Smooth muscle cell (in vitro differentiated cells): ENCODE results near the gene SEPTIN6. TPM values are rescaled to one million over a fixed set of nuclear protein-coding genes. Genes with fewer than 3 reads are reported as not detected.

Experiments
- DNase-seq: peaks from one replicate; lab custom pipeline; 2025; ENCODE audit not compliant: unreplicated experiment; lab: John Stamatoyannopoulos, UW
- H2AFZ ChIP-seq: fragments of 200-600 bp; sonication (generic); 2 replicates; pipeline ENCODE4 v1.6.0; 2016; ENCODE audit warnings: antibody characterized with exemption, low read depth, mild to moderate bottlenecking
- H3F3A ChIP-seq: fragments of 200-600 bp; sonication (generic); 2 replicates; pipeline ENCODE4 v1.6.0; 2017; ENCODE audit warnings: antibody characterized with exemption, low read depth
- H3K27ac ChIP-seq: fragments of 200-600 bp; sonication (generic); 2 replicates; pipeline ENCODE4 v1.5.1; 2016; ENCODE audit warnings: low read depth, mild to moderate bottlenecking
- H3K27me3 ChIP-seq: fragments of 200-600 bp; sonication (generic); 2 replicates; pipeline ENCODE4 v1.6.1; 2016; ENCODE audit warnings: low read depth, mild to moderate bottlenecking
- H3K36me3 ChIP-seq: fragments of 200-600 bp; sonication (generic); 2 replicates; pipeline ENCODE4 v1.5.1; 2016; ENCODE audit warnings: low read depth
- H3K4me1 ChIP-seq: fragments of 200-600 bp; sonication (generic); 2 replicates; pipeline ENCODE4 v1.5.1; 2016; ENCODE audit warnings: low read depth
- H3K4me2 ChIP-seq: fragments of 200-600 bp; sonication (generic); 2 replicates; pipeline ENCODE4 v1.6.0; 2016; ENCODE audit warnings: mild to moderate bottlenecking
- H3K4me3 ChIP-seq: fragments of 200-600 bp; sonication (generic); 2 replicates; pipeline ENCODE4 v1.5.1; 2016; ENCODE audit warnings: mild to moderate bottlenecking
- H3K79me2 ChIP-seq: fragments of 200-600 bp; sonication (generic); 2 replicates; pipeline ENCODE4 v1.6.0; 2016; ENCODE audit warnings: low read depth, mild to moderate bottlenecking
- H3K9ac ChIP-seq: fragments of 200-600 bp; sonication (generic); 2 replicates; pipeline ENCODE4 v1.6.0; 2016; ENCODE audit warnings: low read depth
- H3K9me3 ChIP-seq: fragments of 200-600 bp; sonication (generic); replicated peaks from 2 replicates; pipeline ENCODE4 v1.5.1; 2016; ENCODE audit warnings: low read depth
- H4K20me1 ChIP-seq: fragments of 200-600 bp; sonication (generic); 2 replicates; pipeline ENCODE4 v1.6.0; 2016; ENCODE audit warnings: low read depth
- CTCF ChIP-seq: fragments of 200-600 bp; sonication (generic); IDR thresholded peaks from 2 replicates; pipeline ENCODE4 v1.5.1; 2017; ENCODE audit warnings: borderline replicate concordance, mild to moderate bottlenecking, antibody characterized with exemption; ENCODE audit not compliant: insufficient read depth, poor library complexity, severe bottlenecking
- WGBS: methylation state at CpG from one replicate; pipeline ENCODE4 v1.1.7; 2016; ENCODE audit warnings: low lambda C conversion rate; 5-methylcytosine and 5-hydroxymethylcytosine counted together
- polyA plus RNA-seq: library from polyadenylated mRNA; unstranded; fragments of >200 nt; fragmentation: Nextera tagmentation; extraction: Ambion mirVana; gene quantifications from 2 replicates; pipeline ENCODE4 v1.2.1, GENCODE V29; 2016
- total RNA-seq: library from RNA; depleted of rRNA; stranded (reverse); fragments of >200 nt; gene quantifications from 2 replicates; pipeline ENCODE4 v1.2.3, GENCODE V29; 2014

The SEPTIN6 gene
- total and polyA plus RNA-seq, 2 experiments from 2014 or later = 58.1 to 58.4 TPM

DNA sequence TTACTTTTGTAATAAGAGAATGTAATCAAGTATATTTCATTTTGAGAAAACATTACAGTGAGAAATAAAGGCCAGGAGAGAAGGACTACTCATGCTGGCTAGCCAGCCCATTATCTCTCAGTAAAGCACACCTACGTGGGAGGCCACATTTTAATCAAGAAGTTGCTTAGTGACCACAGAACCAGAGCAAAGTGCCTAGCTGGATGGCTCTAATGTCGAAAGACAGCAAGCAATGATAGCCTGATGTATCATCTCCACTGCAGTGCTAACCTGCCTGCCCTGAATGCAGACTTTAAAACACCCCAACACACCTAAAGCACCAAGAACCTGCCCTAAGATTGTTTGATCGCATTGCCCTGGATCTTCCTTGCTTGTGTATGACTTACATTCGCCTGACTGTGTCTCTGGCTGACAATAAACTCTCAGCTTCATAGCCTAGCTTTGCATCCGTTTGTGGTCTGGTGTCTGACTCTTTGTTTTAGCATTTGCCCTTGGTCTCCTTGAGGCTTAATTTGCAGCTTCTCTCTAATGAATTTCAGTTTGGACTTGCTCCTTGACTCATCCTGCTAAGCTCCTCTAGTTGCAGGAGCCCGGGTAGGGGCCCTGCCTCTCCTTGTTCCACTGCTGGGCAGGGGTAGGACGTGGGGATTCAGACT is 34.1 kb upstream of the SEPTIN6 start:
- Histone ChIP-seq H3K4me3 (no peak overlapping the region), H3K27ac (peak overlapping the region; percentile 25), H3K4me2 (no peak overlapping the region), H3K27me3 (no peaks in the 10 kb centered on the region), H3K36me3 (no peaks in the 10 kb centered on the region), H4K20me1 (no peaks in the 10 kb centered on the region), H3K9me3 (no peaks in the 10 kb centered on the region), H3F3A (no peaks in the 10 kb centered on the region), H3K4me1 (no peaks in the 10 kb centered on the region), H3K79me2 (no peaks in the 10 kb centered on the region), H3K9ac (no peak overlapping the region), H2AFZ (no peak overlapping the region)
- TF ChIP-seq CTCF = no peak
- WGBS = 41% methylated on average over 7 of the region's 7 CpGs
- DNase-seq = no peak

DNA sequence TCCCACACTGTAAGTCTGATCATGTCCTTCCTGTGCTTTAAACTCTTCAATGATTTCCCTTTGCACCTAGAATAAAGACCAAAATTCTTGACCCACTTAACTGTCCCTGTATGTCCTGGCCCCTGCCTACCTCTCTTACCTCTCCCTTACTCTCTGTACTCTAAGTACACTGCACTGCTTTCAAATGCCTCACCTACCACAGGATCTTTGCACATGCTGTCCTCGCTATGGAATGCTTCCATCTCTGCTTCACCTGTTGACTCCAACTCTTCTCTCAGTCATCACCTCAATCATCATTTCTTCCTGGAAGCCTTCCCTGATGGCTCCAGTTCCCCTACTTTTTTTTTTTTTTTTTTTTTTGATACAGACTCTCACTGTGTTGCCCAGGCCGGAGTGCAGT is 29.0 kb upstream of the SEPTIN6 start:
- H3K4me2 ChIP-seq = no peak overlapping the region
- no peaks in the 10 kb centered on the region for H3K4me1 ChIP-seq
- H3K9me3 ChIP-seq = no peaks in the 10 kb centered on the region
- H3K27me3 ChIP-seq = no peaks in the 10 kb centered on the region
- TF ChIP-seq CTCF = no peak
- WGBS = 90% methylated on average over 2 of the region's 2 CpGs
- no peak overlapping the region for H3K27ac ChIP-seq
- no peak for DNase-seq
- H3F3A ChIP-seq = no peaks in the 10 kb centered on the region
- H3K36me3 ChIP-seq = no peaks in the 10 kb centered on the region
- no peaks in the 10 kb centered on the region for H4K20me1 ChIP-seq
- H3K4me3 ChIP-seq = no peak overlapping the region
- no peak overlapping the region for H2AFZ ChIP-seq
- H3K9ac ChIP-seq = no peak overlapping the region
- H3K79me2 ChIP-seq = no peaks in the 10 kb centered on the region

DNA sequence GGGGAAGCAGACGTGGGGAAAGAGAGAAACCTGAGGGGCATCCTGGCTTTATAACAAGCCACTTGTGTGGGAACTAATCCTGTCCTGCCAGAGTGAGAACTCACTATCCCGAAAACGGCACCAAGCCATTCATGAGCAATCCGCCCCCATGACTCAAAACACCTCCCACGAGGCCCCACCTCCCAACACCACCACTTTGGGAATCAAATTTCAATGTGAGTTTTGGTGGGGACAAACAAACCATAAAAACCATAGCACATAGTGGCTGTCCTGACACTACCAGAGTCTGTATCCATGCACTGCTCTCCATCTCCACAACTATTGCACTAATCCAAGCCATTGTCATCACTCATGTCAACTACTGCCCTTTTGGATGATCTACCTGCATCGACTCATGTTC is 28.5 kb upstream of the SEPTIN6 start:
- WGBS = 75% methylated on average over 6 of the region's 6 CpGs
- Histone ChIP-seq H4K20me1 (no peaks in the 10 kb centered on the region), H3K4me3 (no peak overlapping the region), H3K27me3 (no peaks in the 10 kb centered on the region), H3K9ac (no peak overlapping the region), H3K36me3 (no peaks in the 10 kb centered on the region), H3K9me3 (no peaks in the 10 kb centered on the region), H3K4me2 (no peak overlapping the region), H3K79me2 (no peaks in the 10 kb centered on the region), H3K27ac (no peak overlapping the region), H2AFZ (no peak overlapping the region), H3K4me1 (no peaks in the 10 kb centered on the region), H3F3A (no peaks in the 10 kb centered on the region)
- no peak for TF ChIP-seq CTCF
- no peak for DNase-seq

DNA sequence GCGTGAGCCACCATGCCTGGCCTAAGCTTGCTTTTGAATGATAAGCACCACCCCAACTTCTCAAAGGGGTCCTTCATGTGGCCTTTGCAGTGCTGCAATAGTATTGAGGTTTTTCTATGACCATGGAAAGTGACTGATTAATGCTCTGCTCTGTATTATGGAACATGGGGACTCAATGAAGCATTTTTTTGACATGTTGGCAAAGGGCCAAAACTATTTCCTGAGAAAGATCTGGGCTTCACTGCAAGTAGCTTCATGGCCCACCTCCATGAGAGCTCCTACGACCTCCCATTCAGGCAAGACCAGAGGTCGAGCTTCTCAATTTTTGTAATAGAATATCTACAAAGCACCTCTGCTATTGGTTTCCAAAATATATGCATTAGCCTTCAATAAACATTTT is 16.7 kb upstream of the SEPTIN6 start:
- Histone ChIP-seq H3K9me3 (no peaks in the 10 kb centered on the region), H3K9ac (no peak overlapping the region), H3K27me3 (no peaks in the 10 kb centered on the region), H3F3A (no peaks in the 10 kb centered on the region), H3K27ac (no peak overlapping the region), H3K4me2 (no peak overlapping the region), H3K36me3 (no peaks in the 10 kb centered on the region), H4K20me1 (no peaks in the 10 kb centered on the region), H3K79me2 (no peaks in the 10 kb centered on the region), H3K4me1 (no peaks in the 10 kb centered on the region), H3K4me3 (no peak overlapping the region), H2AFZ (no peak overlapping the region)
- DNase-seq = no peak
- 85% methylated on average over 3 of the region's 3 CpGs for WGBS
- TF ChIP-seq CTCF = no peak
